SK-N-SH (cell line): Measurements from ENCODE around the gene CHTF18. TPM values are rescaled to one million over a fixed set of nuclear protein-coding genes. Genes with fewer than 3 reads are reported as not detected.

Source experiments
- CTCF ChIA-PET: fragments of 300-600, 350-600 bp; formaldehyde crosslinking; extraction: SDS; loops from one replicate; lab custom pipeline; 2021; lab: Yijun Ruan, JAX
- POLR2A ChIA-PET: fragments of 350-600 bp; sonication (Branson Sonifier 250); formaldehyde crosslinking; extraction: SDS; loops from one replicate; lab custom pipeline; 2020; ENCODE audit warnings: antibody characterized with exemption, inconsistent platforms; lab: Yijun Ruan, JAX
- DNase-seq: peaks from one replicate; pipeline ENCODE4 v3.0.0; 2012
- H2AFZ ChIP-seq: fragments of 200-600 bp; sonication (generic); 2 replicates; pipeline ENCODE4 v1.8.1; 2016; ENCODE audit warnings: antibody characterized with exemption, mild to moderate bottlenecking, low read depth
- H3F3A ChIP-seq: fragments of 200-600 bp; sonication (generic); replicated peaks from 2 replicates; pipeline ENCODE3; 2016; ENCODE audit warnings: antibody characterized with exemption, mild to moderate bottlenecking; ENCODE audit not compliant: insufficient read depth
- H3K27ac ChIP-seq, 2 experiments: fragments of 200-500 bp in 1 of 2; fragments of 200-600 bp in 1 of 2; sonication (Bioruptor generic) in 1 of 2; sonication (generic), shearing (Covaris generic) in 1 of 2; 2 replicates each; pipeline versions ENCODE4 v1.5.1 to v1.6.1; 2014 to 2016; ENCODE audit warnings: low read depth in 2 of 2, inconsistent platforms in 1 of 2, low read length in 1 of 2, mild to moderate bottlenecking in 1 of 2, mixed read lengths in 1 of 2
- H3K27me3 ChIP-seq: fragments of 200-600 bp; sonication (generic), shearing (Covaris generic); 2 replicates; pipeline ENCODE4 v1.6.1; 2016; ENCODE audit warnings: mixed run types; ENCODE audit not compliant: insufficient read depth
- H3K36me3 ChIP-seq, 2 experiments: fragments of 200-500 bp in 1 of 2; fragments of 200-600 bp in 1 of 2; sonication (Bioruptor generic) in 1 of 2; sonication (generic) in 1 of 2; replicated peaks in 1 of 2; 2 replicates each; pipeline versions ENCODE3 to v1.5.1; 2014 to 2016; ENCODE audit warnings: low read length in 1 of 2, mild to moderate bottlenecking in 1 of 2; ENCODE audit not compliant: insufficient read depth in 2 of 2, control insufficient read depth in 1 of 2
- H3K4me1 ChIP-seq, 2 experiments: fragments of 200-500 bp in 1 of 2; fragments of 200-600 bp in 1 of 2; sonication (Bioruptor generic) in 1 of 2; sonication (generic), shearing (Covaris generic) in 1 of 2; 2 replicates each; pipeline versions ENCODE4 v1.5.1 to v1.6.1; 2014 to 2016; ENCODE audit warnings: low read depth in 1 of 2, low read length in 1 of 2, mixed run types in 1 of 2; ENCODE audit not compliant: insufficient read depth in 2 of 2, control insufficient read depth in 1 of 2
- H3K4me2 ChIP-seq: fragments of 200-600 bp; sonication (generic), shearing (Covaris generic); 2 replicates; pipeline ENCODE4 v1.6.1; 2017; ENCODE audit warnings: mixed run types
- H3K4me3 ChIP-seq, 2 experiments: fragments of 200-500 bp in 1 of 2; fragments of 200-600 bp in 1 of 2; sonication (Bioruptor generic) in 1 of 2; sonication (generic), shearing (Covaris generic) in 1 of 2; 2 replicates each; pipeline versions ENCODE4 v1.5.1 to v1.8.1; 2014 to 2016; ENCODE audit warnings: low read depth in 2 of 2, inconsistent platforms in 1 of 2, low read length in 1 of 2, mild to moderate bottlenecking in 1 of 2, mixed read lengths in 1 of 2, moderate library complexity in 1 of 2
- H3K79me2 ChIP-seq: fragments of 200-600 bp; sonication (generic); 2 replicates; pipeline ENCODE4 v1.8.1; 2017; ENCODE audit warnings: mild to moderate bottlenecking; ENCODE audit not compliant: insufficient read depth
- H3K9ac ChIP-seq: fragments of 200-600 bp; sonication (generic); 2 replicates; pipeline ENCODE4 v1.6.1; 2017; ENCODE audit warnings: mixed run types
- H3K9me2 ChIP-seq: fragments of 200-600 bp; sonication (generic); 2 replicates; pipeline ENCODE4 v1.6.1; 2017; ENCODE audit warnings: mixed run types
- H3K9me3 ChIP-seq: fragments of 200-600 bp; sonication (generic); 2 replicates; pipeline ENCODE4 v1.6.1; 2017; ENCODE audit warnings: mixed run types, mild to moderate bottlenecking, moderate library complexity
- H4K20me1 ChIP-seq: fragments of 200-600 bp; sonication (generic); 2 replicates; pipeline ENCODE4 v1.6.1; 2017; ENCODE audit warnings: mild to moderate bottlenecking, mixed run types; ENCODE audit not compliant: insufficient read depth
- CHD2 ChIP-seq: fragments of 150-350 bp; IDR thresholded peaks from 2 replicates; pipeline ENCODE4 v1.6.1; 2018; ENCODE audit warnings: low read length; ENCODE audit not compliant: partially characterized antibody
- FOSL2 ChIP-seq: IDR thresholded peaks from 2 replicates; pipeline ENCODE4 v1.4.0; 2012; ENCODE audit warnings: low read depth, mild to moderate bottlenecking, moderate library complexity, borderline replicate concordance
- FOXJ3 ChIP-seq: sonication (generic); formaldehyde crosslinking; IDR thresholded peaks from 2 replicates; pipeline ENCODE4 v1.5.1; 2020; ENCODE audit warnings: mild to moderate bottlenecking, missing genetic modification reagents
- FOXM1 ChIP-seq: IDR thresholded peaks from 2 replicates; pipeline ENCODE4 v1.4.0; 2012; ENCODE audit warnings: low read depth, mild to moderate bottlenecking
- GATA2 ChIP-seq: sonication (generic); formaldehyde crosslinking; IDR thresholded peaks from 2 replicates; pipeline ENCODE4 v1.5.0; 2020; ENCODE audit warnings: mild to moderate bottlenecking, missing genetic modification reagents
- MEF2A ChIP-seq: IDR thresholded peaks from 2 replicates; pipeline ENCODE4 v1.4.0; 2012; ENCODE audit warnings: low read depth, borderline replicate concordance
- NRF1 ChIP-seq: IDR thresholded peaks from 2 replicates; pipeline ENCODE4 v1.6.1; 2012; ENCODE audit warnings: low read depth, mild to moderate bottlenecking, low read length
- POLR2AphosphoS5 ChIP-seq: IDR thresholded peaks from 2 replicates; pipeline ENCODE4 v1.6.1; 2012; ENCODE audit warnings: low read depth, low read length
- RAD21 ChIP-seq: IDR thresholded peaks from 2 replicates; pipeline ENCODE4 v1.6.1; 2012; ENCODE audit warnings: mild to moderate bottlenecking, low read length
- RFX5 ChIP-seq: IDR thresholded peaks from 2 replicates; pipeline ENCODE4 v1.6.1; 2012; ENCODE audit warnings: mild to moderate bottlenecking, improper control_type of control experiment, low read length
- YY1 ChIP-seq: IDR thresholded peaks from 2 replicates; pipeline ENCODE4 v1.4.0; 2012; ENCODE audit warnings: low read depth, mild to moderate bottlenecking
- WGBS: methylation state at CpG from one replicate; pipeline ENCODE4 v1.1.6; 2017; ENCODE audit warnings: low lambda C conversion rate; 5-methylcytosine and 5-hydroxymethylcytosine counted together
- polyA plus RNA-seq, 3 experiments: library from polyadenylated mRNA; depleted of rRNA; stranded (reverse); fragments of >200 nt; gene quantifications; 2 replicates each; pipeline ENCODE4 v1.2.3, GENCODE V29; 2012
- TF ChIP-seq, protein P1 (sequence below): fragments of 200-600 bp; sonication (generic); IDR thresholded peaks from 2 replicates; pipeline ENCODE4 v1.6.1; 2017; ENCODE audit warnings: antibody characterized with exemption, mild to moderate bottlenecking, moderate library complexity
- TF ChIP-seq, protein P2 (sequence below): IDR thresholded peaks from 2 replicates; pipeline ENCODE4; 2012
- TF ChIP-seq, protein P3 (sequence below): IDR thresholded peaks from 2 replicates; pipeline ENCODE4 v1.4.0; 2012; ENCODE audit warnings: low read depth, borderline replicate concordance
- TF ChIP-seq, protein P4 (sequence below): fragments of 150-350 bp; IDR thresholded peaks from 2 replicates; pipeline ENCODE4 v1.6.1; 2016; ENCODE audit warnings: mild to moderate bottlenecking, low read depth, low read length

CHTF18 gene
- polyA plus RNA-seq, 1 of the 3 experiments (the other 2 are of a cell fraction), result 17.7 TPM

DNA sequence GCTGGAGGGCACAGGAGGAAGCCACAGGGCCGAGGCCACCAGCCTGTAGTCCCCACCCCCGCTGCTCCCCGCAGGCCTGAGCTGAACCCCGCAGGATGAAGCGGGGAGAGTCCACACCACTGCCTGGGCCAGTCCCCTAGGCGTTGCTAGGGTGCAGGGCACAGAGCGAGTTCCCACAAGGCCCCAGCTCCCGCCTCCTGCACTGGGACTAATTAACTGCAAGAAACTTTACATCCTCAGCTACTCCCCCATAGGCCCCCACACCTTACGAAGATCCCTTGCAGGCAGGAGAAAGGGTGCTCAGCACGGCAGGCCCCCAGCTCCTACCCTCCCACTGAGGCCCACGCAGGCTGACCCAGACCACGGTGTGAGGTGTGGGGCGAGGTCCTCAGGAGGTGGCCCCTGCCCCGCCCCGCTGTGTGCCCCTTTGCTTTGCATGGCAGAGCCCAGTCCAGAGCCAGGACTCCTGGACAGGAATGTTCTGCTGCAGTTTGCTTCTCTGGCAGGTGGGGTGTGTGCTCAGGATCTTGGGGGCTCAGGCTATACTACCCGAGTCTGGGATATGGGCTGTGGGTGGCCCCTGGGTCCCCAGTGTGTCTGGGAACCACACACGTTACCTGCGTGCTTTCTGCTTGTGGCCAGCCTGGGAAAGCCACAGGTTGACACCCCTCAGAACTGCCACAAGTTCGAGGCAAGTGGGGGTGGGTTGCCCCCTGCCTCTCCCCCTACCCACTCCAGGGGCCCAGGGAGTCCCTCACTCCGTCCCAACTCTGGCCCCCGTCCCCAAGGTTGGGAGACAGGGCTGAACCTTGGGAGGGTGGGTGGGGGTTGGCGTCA lies 10.9 kb downstream of the CHTF18 start:
- POLR2A ChIA-PET, result interaction anchor here (1.1 kb wide), 1 partner anchor 11 kb away, joined by 3 read pairs; the partner anchor contains the start of gene CHTF18
- Histone ChIP-seq H3K9ac (no peak overlapping the region), H3K27ac (no peak overlapping the region), H2AFZ (no peak overlapping the region), H4K20me1 (no peaks in the 10 kb centered on the region), H3K9me2 (no peaks in the 10 kb centered on the region), H3K4me3 (no peak overlapping the region), H3K4me1 (peaks cover 0 to 6% of the 10 kb centered on the region in 2 experiments; a peak in 1 of 4 replicates), H3K36me3 (no peaks in the 10 kb centered on the region), H3K9me3 (no peaks in the 10 kb centered on the region), H3K79me2 (no peaks in the 10 kb centered on the region), H3K27me3 (peaks cover 24% of the 10 kb centered on the region; the same call in 1 of the 2 replicates), H3F3A (no peaks in the 10 kb centered on the region), H3K4me2 (no peak overlapping the region)
- TF ChIP-seq, protein P1, sequence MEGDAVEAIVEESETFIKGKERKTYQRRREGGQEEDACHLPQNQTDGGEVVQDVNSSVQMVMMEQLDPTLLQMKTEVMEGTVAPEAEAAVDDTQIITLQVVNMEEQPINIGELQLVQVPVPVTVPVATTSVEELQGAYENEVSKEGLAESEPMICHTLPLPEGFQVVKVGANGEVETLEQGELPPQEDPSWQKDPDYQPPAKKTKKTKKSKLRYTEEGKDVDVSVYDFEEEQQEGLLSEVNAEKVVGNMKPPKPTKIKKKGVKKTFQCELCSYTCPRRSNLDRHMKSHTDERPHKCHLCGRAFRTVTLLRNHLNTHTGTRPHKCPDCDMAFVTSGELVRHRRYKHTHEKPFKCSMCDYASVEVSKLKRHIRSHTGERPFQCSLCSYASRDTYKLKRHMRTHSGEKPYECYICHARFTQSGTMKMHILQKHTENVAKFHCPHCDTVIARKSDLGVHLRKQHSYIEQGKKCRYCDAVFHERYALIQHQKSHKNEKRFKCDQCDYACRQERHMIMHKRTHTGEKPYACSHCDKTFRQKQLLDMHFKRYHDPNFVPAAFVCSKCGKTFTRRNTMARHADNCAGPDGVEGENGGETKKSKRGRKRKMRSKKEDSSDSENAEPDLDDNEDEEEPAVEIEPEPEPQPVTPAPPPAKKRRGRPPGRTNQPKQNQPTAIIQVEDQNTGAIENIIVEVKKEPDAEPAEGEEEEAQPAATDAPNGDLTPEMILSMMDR, result no peak
- no peak for TF ChIP-seq POLR2AphosphoS5
- TF ChIP-seq NRF1, result no peak
- TF ChIP-seq RAD21, result no peak
- TF ChIP-seq, protein P2, sequence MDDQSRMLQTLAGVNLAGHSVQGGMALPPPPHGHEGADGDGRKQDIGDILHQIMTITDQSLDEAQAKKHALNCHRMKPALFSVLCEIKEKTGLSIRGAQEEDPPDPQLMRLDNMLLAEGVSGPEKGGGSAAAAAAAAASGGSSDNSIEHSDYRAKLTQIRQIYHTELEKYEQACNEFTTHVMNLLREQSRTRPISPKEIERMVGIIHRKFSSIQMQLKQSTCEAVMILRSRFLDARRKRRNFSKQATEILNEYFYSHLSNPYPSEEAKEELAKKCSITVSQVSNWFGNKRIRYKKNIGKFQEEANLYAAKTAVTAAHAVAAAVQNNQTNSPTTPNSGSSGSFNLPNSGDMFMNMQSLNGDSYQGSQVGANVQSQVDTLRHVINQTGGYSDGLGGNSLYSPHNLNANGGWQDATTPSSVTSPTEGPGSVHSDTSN, result no peak
- no peak for TF ChIP-seq YY1
- TF ChIP-seq MEF2A, result no peak
- TF ChIP-seq FOXJ3 (CRISPR knock-in tag), result no peak
- no peak for TF ChIP-seq FOXM1
- TF ChIP-seq CHD2, result no peak
- no peak for TF ChIP-seq GATA2
- TF ChIP-seq FOSL2, result no peak
- TF ChIP-seq, protein P3, sequence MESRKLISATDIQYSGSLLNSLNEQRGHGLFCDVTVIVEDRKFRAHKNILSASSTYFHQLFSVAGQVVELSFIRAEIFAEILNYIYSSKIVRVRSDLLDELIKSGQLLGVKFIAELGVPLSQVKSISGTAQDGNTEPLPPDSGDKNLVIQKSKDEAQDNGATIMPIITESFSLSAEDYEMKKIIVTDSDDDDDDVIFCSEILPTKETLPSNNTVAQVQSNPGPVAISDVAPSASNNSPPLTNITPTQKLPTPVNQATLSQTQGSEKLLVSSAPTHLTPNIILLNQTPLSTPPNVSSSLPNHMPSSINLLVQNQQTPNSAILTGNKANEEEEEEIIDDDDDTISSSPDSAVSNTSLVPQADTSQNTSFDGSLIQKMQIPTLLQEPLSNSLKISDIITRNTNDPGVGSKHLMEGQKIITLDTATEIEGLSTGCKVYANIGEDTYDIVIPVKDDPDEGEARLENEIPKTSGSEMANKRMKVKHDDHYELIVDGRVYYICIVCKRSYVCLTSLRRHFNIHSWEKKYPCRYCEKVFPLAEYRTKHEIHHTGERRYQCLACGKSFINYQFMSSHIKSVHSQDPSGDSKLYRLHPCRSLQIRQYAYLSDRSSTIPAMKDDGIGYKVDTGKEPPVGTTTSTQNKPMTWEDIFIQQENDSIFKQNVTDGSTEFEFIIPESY, result no peak
- TF ChIP-seq RFX5, result no peak
- TF ChIP-seq, protein P4, sequence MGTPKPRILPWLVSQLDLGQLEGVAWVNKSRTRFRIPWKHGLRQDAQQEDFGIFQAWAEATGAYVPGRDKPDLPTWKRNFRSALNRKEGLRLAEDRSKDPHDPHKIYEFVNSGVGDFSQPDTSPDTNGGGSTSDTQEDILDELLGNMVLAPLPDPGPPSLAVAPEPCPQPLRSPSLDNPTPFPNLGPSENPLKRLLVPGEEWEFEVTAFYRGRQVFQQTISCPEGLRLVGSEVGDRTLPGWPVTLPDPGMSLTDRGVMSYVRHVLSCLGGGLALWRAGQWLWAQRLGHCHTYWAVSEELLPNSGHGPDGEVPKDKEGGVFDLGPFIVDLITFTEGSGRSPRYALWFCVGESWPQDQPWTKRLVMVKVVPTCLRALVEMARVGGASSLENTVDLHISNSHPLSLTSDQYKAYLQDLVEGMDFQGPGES, result no peak
- no peak for DNase-seq
- whole genome bisulfite sequencing, result 33% methylated on average over 3 of the region's 22 CpGs
- CTCF ChIA-PET, result interaction anchor here (0.9 to 1.1 kb wide), 2 partner anchors 14 to 255 kb away, joined by 3 to 4 read pairs; no protein-coding TSS in a partner anchor
